WI38 (cell line): ENCODE results near the gene MIB1.

Source experiments
- H3K4me3 ChIP-seq: 2 replicates; pipeline ENCODE4 v1.5.1; 2011; ENCODE audit warnings: low read depth, mild to moderate bottlenecking, control low read depth, low read length
- CTCF ChIP-seq: IDR thresholded peaks from 2 replicates; pipeline ENCODE4 v1.5.1; 2012; ENCODE audit warnings: low read depth, mild to moderate bottlenecking, control low read depth, low read length

The MIB1 gene

GRCh38 chr18:21740538-21741311 lies at the start of gene MIB1:
MIB1 (plus strand) TSS chr18:21740792; CDS start chr18:21741584, 792 bp downstream.
- peak within 1 kb of the TSS; percentile 87 for H3K4me3 ChIP-seq
- no peak for TF ChIP-seq CTCF

GRCh38 chr18:21693322-21693721 lies 47.3 kb upstream of the MIB1 start:
- H3K4me3 ChIP-seq: no peak overlapping the region
- no peak for TF ChIP-seq CTCF

GRCh38 chr18:21700528-21701075 lies 40.0 kb upstream of the MIB1 start:
- H3K4me3 ChIP-seq: no peak overlapping the region
- TF ChIP-seq CTCF: no peak

- no peak overlapping the region for H3K4me3 ChIP-seq
These were observed 39.0 kb upstream of the MIB1 start for GRCh38 chr18:21701621-21702020.

GRCh38 chr18:21702602-21703001 lies 38.0 kb upstream of the MIB1 start:
- no peak overlapping the region for H3K4me3 ChIP-seq
- TF ChIP-seq CTCF: no peak

More at GRCh38 chr18:21701621-21702020, 39.0 kb upstream of the MIB1 start:
- TF ChIP-seq CTCF: no peak

- TF ChIP-seq CTCF: no peak
- H3K4me3 ChIP-seq: peak overlapping the region; percentile 80
These were observed 37.3 kb upstream of the MIB1 start for GRCh38 chr18:21703241-21703820.

GRCh38 chr18:21704603-21705364 lies 35.8 kb upstream of the MIB1 start, which contains the start of gene ABHD3:
ABHD3 (minus strand) TSS chr18:21704774; CDS start chr18:21704665, 109 bp downstream.
- TF ChIP-seq CTCF: peak; percentile 32
- peak within 1 kb of the TSS; percentile 80 for H3K4me3 ChIP-seq
